HG03460 (cell line): ENCODE data around the gene ACSF3.

Source experiments
- ATAC-seq: cut with Tn5 transposase; IDR thresholded peaks from one replicate; pipeline ENCODE4 v1.9.1; 2021; ENCODE audit not compliant: unreplicated experiment

Gene ACSF3

GRCh38 chr16:89094252-89094879, 714 bp downstream of the ACSF3 start:
- no peak for ATAC-seq

- no peak for ATAC-seq
These were observed 1.2 kb downstream of the ACSF3 start for GRCh38 chr16:89094880-89095258.

GRCh38 chr16:89095491-89095951, 1.9 kb downstream of the ACSF3 start:
- no peak for ATAC-seq

- ATAC-seq: no peak
These were observed 2.5 kb downstream of the ACSF3 start for GRCh38 chr16:89096042-89096717.

- no peak for ATAC-seq
These were observed 3.2 kb downstream of the ACSF3 start for GRCh38 chr16:89096768-89097391.

GRCh38 chr16:89097392-89097772, 3.7 kb downstream of the ACSF3 start:
- no peak for ATAC-seq

DNA sequence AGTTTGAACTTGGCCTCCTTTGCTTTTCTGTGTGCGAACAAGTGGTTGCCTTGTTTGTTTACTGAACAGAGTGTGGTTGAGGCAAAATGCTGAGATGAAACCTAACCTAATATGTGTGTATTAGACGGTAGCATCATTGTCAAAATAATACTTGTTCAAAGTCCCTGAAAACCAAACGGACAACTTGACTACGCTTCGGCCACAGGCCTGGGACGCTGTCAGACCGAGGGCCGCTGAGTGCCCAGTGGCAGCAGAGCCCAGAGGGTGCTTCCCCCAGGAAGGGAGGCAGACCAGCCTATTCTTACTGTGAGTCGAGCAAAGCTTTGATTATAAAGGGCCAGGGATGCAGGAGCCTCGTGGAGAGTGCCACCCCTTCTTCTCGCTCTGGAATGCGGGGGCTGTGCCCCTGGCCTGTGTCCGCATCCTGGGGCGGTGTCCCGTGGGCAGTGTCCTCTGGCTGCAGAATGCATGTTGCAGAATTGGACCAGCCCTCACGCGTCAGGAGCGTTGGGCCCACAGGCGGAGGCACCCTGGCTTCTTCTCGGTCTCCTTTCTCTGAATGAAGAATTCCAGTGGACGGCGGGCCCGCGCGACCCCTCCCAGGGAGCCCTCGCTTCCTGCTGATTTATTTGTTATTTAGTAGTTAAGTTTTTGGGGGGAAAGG, 5.2 kb downstream of the ACSF3 start:
- no peak for ATAC-seq

- ATAC-seq: no peak
These were observed 6.3 kb downstream of the ACSF3 start for GRCh38 chr16:89099905-89100304.

DNA sequence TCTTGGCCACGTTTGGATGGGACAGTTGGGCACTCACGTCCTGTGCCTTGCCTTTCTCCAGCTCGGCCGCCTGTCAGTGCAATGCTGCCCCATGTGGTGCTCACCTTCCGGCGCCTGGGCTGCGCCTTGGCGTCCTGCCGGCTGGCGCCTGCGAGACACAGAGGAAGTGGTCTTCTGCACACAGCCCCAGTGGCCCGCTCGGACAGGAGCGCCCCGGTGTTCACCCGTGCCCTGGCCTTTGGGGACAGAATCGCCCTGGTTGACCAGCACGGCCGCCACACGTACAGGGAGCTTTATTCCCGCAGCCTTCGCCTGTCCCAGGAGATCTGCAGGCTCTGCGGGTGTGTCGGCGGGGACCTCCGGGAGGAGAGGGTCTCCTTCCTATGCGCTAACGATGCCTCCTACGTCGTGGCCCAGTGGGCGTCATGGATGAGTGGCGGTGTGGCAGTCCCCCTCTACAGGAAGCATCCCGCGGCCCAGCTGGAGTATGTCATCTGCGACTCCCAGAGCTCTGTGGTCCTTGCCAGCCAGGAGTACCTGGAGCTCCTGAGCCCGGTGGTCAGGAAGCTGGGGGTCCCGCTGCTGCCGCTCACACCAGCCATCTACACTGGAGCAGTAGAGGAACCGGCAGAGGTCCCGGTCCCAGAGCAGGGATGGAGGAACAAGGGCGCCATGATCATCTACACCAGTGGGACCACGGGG, 7.1 kb downstream of the ACSF3 start:
- ATAC-seq: no peak

GRCh38 chr16:89101303-89102040, 7.8 kb downstream of the ACSF3 start:
- no peak for ATAC-seq

GRCh38 chr16:89102041-89102471, 8.4 kb downstream of the ACSF3 start:
- ATAC-seq: no peak

- no peak for ATAC-seq
These were observed 8.9 kb downstream of the ACSF3 start for GRCh38 chr16:89102481-89103073.

GRCh38 chr16:89103156-89103555, 9.5 kb downstream of the ACSF3 start:
- no peak for ATAC-seq

DNA sequence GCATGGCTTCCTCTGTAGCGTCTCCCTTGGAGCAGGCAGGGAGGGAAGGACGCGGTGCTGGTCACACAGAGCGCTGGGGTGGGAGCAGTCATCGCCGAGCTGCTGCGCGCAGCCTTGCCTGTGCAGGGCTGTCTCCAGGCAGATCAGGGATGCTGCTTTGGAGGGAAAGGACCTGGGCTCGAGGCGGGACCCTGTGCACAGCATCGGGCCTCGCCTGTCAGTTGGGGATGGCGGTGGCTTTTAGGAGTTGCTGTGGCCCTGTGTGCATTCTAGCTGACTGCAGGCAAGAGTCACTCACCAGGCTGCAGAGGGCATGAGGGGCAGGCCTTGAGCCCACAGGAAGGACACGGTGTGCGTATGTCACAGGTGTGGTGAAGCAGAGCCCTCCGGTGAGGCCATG, 10.1 kb downstream of the ACSF3 start:
- no peak for ATAC-seq

- ATAC-seq: no peak
These were observed 10.7 kb downstream of the ACSF3 start for GRCh38 chr16:89104303-89104702.

GRCh38 chr16:89104930-89105571, 11.4 kb downstream of the ACSF3 start:
- no peak for ATAC-seq

DNA sequence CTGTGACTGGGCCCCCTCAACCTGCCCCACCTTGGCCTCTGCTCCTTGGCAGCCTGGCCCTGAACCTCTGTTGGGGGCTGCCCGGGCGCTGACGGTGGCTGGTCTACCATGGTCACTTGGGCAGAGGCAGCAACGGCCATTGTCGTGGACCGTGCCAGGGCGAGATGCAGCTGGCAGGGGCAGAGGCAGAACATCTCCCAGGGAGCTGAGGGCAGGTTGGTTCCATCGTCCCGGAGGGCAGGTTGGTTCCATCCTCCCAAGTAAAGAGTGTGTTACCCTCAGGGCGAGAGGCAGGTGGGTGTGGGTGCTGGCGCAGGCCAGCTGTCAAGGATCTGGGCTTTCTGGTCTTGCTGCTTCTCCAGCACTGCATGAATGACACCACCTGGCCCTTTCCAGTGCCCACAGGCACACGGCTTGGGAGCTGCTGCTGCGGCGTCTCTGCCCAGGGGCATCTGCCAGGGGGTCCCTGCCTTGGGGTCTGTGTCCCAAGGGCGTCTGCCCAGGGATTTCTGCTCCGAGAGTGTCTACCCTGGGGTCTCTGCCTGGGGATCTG, 12.0 kb downstream of the ACSF3 start:
- no peak for ATAC-seq

GRCh38 chr16:89106533-89107202, 13.0 kb downstream of the ACSF3 start:
- ATAC-seq: no peak

DNA sequence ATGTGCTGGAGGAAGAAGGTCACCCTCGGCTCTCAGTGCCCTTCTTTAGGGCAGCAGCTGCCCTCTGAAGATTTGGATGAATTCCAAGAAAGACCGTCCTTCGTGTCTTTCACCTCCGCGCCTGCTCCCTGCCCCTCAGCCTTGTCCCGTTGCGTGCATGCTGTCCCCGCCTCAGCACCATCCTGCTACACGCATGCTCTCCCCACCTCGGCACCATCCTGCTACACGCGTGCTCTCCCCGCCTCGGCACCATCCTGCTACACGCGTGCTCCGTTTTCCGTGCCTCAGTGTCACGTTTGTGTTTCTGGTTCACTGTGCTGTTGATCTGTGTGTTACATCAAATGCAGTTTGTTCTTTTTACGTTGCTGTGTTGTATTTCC, 13.5 kb downstream of the ACSF3 start:
- ATAC-seq: no peak
